HCT116 (cell line): Measurements from ENCODE around the gene TIGIT.

Source experiments
- CEBPB ChIP-seq: IDR thresholded peaks from 2 replicates; pipeline ENCODE4 v1.6.1; 2012; ENCODE audit warnings: low read depth
- EGR1 ChIP-seq: IDR thresholded peaks from 2 replicates; pipeline ENCODE4 v1.6.1; 2012; ENCODE audit warnings: low read depth
- EZH2phosphoT487 ChIP-seq: fragments of 200-600 bp; IDR thresholded peaks from 2 replicates; pipeline ENCODE4 v1.6.1; 2018; ENCODE audit warnings: antibody characterized with exemption, borderline replicate concordance
- POLR2A ChIP-seq: IDR thresholded peaks from 2 replicates; pipeline ENCODE4 v1.7.0; 2011; ENCODE audit warnings: borderline replicate concordance; ENCODE audit not compliant: insufficient read depth, insufficient read length; ENCODE audit errors: extremely low read depth
- POLR2AphosphoS5 ChIP-seq: IDR thresholded peaks from 2 replicates; pipeline ENCODE4 v1.6.1; 2011; ENCODE audit warnings: mild to moderate bottlenecking, low read depth, low read length, moderate library complexity
- SIN3A ChIP-seq: IDR thresholded peaks from 2 replicates; pipeline ENCODE4 v1.6.1; 2012; ENCODE audit warnings: low read depth
- YY1 ChIP-seq: IDR thresholded peaks from 2 replicates; pipeline ENCODE4 v1.6.1; 2011; ENCODE audit warnings: low read length, low read depth, moderate library complexity, mild to moderate bottlenecking; ENCODE audit not compliant: insufficient replicate concordance; ENCODE audit errors: extremely low read depth
- TF ChIP-seq, protein P1 (sequence below), 3 experiments: fragments of 200-600 bp in 1 of 3; sonication (generic) in 1 of 3; IDR thresholded peaks in 2 of 3; conservative IDR thresholded peaks in 1 of 3; 2 replicates each; pipeline ENCODE4 v1.5.1; 2012 to 2017; ENCODE audit warnings: low read depth in 2 of 3, low read length in 2 of 3, antibody characterized with exemption in 1 of 3, borderline replicate concordance in 1 of 3, control low read depth in 1 of 3, mild to moderate bottlenecking in 1 of 3, mixed read lengths in 1 of 3, mixed run types in 1 of 3, moderate library complexity in 1 of 3; ENCODE audit not compliant: insufficient read depth in 1 of 3
- TF ChIP-seq, protein P2 (sequence below): IDR thresholded peaks from 2 replicates; pipeline ENCODE4 v1.6.1; 2012; ENCODE audit warnings: low read depth
- TF ChIP-seq, protein P3 (sequence below): IDR thresholded peaks from 2 replicates; pipeline ENCODE4 v1.6.1; 2012

DNA sequence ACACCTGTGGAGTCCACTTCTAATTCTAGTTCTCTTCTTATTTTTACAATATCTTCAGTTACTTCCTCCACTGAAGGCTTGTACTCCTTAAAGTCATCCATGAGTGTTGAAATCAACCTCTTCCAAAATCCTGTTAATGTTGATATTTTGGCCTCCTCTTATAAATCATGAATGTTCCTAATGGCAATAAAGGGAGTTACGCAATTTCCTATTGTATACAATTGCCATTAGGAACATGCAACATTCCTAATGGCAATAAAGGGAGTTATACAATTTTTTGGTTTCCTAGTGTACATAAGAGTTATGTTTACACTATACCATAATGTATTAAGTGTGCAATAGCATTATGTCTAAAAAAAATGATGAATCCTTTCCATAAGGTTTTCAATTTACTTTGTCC lies 9.2 kb upstream of the TIGIT start:
- TF ChIP-seq, protein P1, sequence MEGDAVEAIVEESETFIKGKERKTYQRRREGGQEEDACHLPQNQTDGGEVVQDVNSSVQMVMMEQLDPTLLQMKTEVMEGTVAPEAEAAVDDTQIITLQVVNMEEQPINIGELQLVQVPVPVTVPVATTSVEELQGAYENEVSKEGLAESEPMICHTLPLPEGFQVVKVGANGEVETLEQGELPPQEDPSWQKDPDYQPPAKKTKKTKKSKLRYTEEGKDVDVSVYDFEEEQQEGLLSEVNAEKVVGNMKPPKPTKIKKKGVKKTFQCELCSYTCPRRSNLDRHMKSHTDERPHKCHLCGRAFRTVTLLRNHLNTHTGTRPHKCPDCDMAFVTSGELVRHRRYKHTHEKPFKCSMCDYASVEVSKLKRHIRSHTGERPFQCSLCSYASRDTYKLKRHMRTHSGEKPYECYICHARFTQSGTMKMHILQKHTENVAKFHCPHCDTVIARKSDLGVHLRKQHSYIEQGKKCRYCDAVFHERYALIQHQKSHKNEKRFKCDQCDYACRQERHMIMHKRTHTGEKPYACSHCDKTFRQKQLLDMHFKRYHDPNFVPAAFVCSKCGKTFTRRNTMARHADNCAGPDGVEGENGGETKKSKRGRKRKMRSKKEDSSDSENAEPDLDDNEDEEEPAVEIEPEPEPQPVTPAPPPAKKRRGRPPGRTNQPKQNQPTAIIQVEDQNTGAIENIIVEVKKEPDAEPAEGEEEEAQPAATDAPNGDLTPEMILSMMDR (IDR thresholded peaks at IDR 0.05 in 2 of 3, conservative IDR thresholded peaks at IDR 0.05 in 1 of 3; ENCODE audit: borderline replicate concordance in 1 of 3, insufficient read depth in 1 of 3, low read depth in 2 of 3, low read length in 2 of 3) = no peak
- TF ChIP-seq SIN3A (no peak), POLR2A (no peak), EZH2phosphoT487 (no peak), POLR2AphosphoS5 (no peak), YY1 (no peak), EGR1 (no peak), CEBPB (no peak)
- TF ChIP-seq, protein P2, sequence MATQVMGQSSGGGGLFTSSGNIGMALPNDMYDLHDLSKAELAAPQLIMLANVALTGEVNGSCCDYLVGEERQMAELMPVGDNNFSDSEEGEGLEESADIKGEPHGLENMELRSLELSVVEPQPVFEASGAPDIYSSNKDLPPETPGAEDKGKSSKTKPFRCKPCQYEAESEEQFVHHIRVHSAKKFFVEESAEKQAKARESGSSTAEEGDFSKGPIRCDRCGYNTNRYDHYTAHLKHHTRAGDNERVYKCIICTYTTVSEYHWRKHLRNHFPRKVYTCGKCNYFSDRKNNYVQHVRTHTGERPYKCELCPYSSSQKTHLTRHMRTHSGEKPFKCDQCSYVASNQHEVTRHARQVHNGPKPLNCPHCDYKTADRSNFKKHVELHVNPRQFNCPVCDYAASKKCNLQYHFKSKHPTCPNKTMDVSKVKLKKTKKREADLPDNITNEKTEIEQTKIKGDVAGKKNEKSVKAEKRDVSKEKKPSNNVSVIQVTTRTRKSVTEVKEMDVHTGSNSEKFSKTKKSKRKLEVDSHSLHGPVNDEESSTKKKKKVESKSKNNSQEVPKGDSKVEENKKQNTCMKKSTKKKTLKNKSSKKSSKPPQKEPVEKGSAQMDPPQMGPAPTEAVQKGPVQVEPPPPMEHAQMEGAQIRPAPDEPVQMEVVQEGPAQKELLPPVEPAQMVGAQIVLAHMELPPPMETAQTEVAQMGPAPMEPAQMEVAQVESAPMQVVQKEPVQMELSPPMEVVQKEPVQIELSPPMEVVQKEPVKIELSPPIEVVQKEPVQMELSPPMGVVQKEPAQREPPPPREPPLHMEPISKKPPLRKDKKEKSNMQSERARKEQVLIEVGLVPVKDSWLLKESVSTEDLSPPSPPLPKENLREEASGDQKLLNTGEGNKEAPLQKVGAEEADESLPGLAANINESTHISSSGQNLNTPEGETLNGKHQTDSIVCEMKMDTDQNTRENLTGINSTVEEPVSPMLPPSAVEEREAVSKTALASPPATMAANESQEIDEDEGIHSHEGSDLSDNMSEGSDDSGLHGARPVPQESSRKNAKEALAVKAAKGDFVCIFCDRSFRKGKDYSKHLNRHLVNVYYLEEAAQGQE = no peak
- TF ChIP-seq, protein P3, sequence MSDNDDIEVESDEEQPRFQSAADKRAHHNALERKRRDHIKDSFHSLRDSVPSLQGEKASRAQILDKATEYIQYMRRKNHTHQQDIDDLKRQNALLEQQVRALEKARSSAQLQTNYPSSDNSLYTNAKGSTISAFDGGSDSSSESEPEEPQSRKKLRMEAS = no peak
